Aorta (tissue), 4 donors: ENCODE measurements around the gene SP1. TPM values are rescaled to one million over a fixed set of nuclear protein-coding genes. Genes with fewer than 3 reads are reported as not detected.

Experiments
- polyA plus RNA-seq, 2 donors: library from polyadenylated mRNA; stranded (reverse); fragments of 200-250 nt; gene quantifications; one replicate each; pipeline ENCODE4 v1.2.3, GENCODE V29; 2013
- total RNA-seq, 2 donors: library from RNA; stranded (reverse); fragmentation: NEBNext Ultra II Directional; extraction: Animal tissue kit (Norgen Biotek cat#: 25700); gene quantifications; one replicate each; pipeline ENCODE4 v1.2.1, GENCODE V29; 2021
- donor health status: healthy with polysubstance abuse.
- donor health status: Bipolar disorder and iron deficiency.
- donor health status: DM: no; HTN: no; CAD: no.
- donor health status: DM: yes; HTN: yes; CAD: no.

Gene SP1
- total and polyA plus RNA-seq, 4 donors: 7.4 to 83.1 (median 40.3) TPM

Other genes starting within 250 kb of the SP1 start
- 10 to 100 TPM; 34.0 to 46.3 TPM for gene ZNF740, start 199.5 kb upstream of the SP1 start, total RNA-seq
- gene ZNF740, start 199.5 kb upstream of the SP1 start, polyA plus RNA-seq: 10 to 100 TPM in 1 of 2 donors, 1 to 10 TPM in 1; 4.1 to 15.7 TPM
- 10 to 100 TPM; 52.7 to 74.4 TPM for gene CSAD, start 199.3 kb upstream of the SP1 start, total RNA-seq
- gene CSAD, start 199.3 kb upstream of the SP1 start, polyA plus RNA-seq: 100 to 1,000 TPM in 1 of 2 donors, 1 to 10 TPM in 1; 5.0 to 118 TPM
- 1 to 10 TPM; 3.2 to 5.8 TPM for gene ITGB7, start 172.9 kb upstream of the SP1 start, total RNA-seq
- gene ITGB7, start 172.9 kb upstream of the SP1 start, polyA plus RNA-seq: 1 to 10 TPM; 1.4 to 4.9 TPM
- 10 to 100 TPM; 32.7 to 63.9 TPM for gene RARG, start 148.0 kb upstream of the SP1 start, total RNA-seq
- gene RARG, start 148.0 kb upstream of the SP1 start, polyA plus RNA-seq: 10 to 100 TPM; 14.5 to 35.6 TPM
- 1 to 10 TPM in 1 of 2 donors, under 1 TPM in 1; 0.49 to 2.8 TPM for gene ESPL1, start 111.9 kb upstream of the SP1 start, total RNA-seq
- gene ESPL1, start 111.9 kb upstream of the SP1 start, polyA plus RNA-seq: 1 to 10 TPM in 1 of 2 donors, under 1 TPM in 1; 0.38 to 2.5 TPM
- 100 to 1,000 TPM; 386 to 452 TPM for gene PFDN5, start 84.6 kb upstream of the SP1 start, total RNA-seq
- 1,000 to 10,000 TPM; 1,642 to 3,916 TPM for gene PFDN5, start 84.6 kb upstream of the SP1 start, polyA plus RNA-seq
- 10 to 100 TPM; 32.7 to 43.6 TPM for gene MYG1, start 80.5 kb upstream of the SP1 start, total RNA-seq
- 100 to 1,000 TPM in 1 of 2 donors, 10 to 100 TPM in 1; 38.6 to 112 TPM for gene MYG1, start 80.5 kb upstream of the SP1 start, polyA plus RNA-seq
- gene AAAS, start 58.6 kb upstream of the SP1 start, total RNA-seq: 10 to 100 TPM; 33.3 to 45.3 TPM
- gene AAAS, start 58.6 kb upstream of the SP1 start, polyA plus RNA-seq: 100 to 1,000 TPM in 1 of 2 donors, 10 to 100 TPM in 1; 15.3 to 109 TPM
- gene SP7, start 43.8 kb upstream of the SP1 start, total RNA-seq: under 1 TPM in 1 of 2 donors, not detected in 1; 0.33 TPM
- gene SP7, start 43.8 kb upstream of the SP1 start, polyA plus RNA-seq: not detected
- not detected for gene AMHR2, start 43.7 kb downstream of the SP1 start, total RNA-seq
- gene AMHR2, start 43.7 kb downstream of the SP1 start, polyA plus RNA-seq: under 1 TPM in 1 of 2 donors, not detected in 1; 0.26 TPM
- 100 to 1,000 TPM in 1 of 2 donors, 10 to 100 TPM in 1; 94.6 to 104 TPM for gene PRR13, start 61.6 kb downstream of the SP1 start, total RNA-seq
- 100 to 1,000 TPM; 107 to 224 TPM for gene PRR13, start 61.6 kb downstream of the SP1 start, polyA plus RNA-seq
- 100 to 1,000 TPM; 578 to 688 TPM for gene PCBP2, start 71.9 kb downstream of the SP1 start, total RNA-seq
- gene PCBP2, start 71.9 kb downstream of the SP1 start, polyA plus RNA-seq: 100 to 1,000 TPM; 510 to 513 TPM
- 10 to 100 TPM; 21.2 to 44.5 TPM for gene MAP3K12, start 119.3 kb downstream of the SP1 start, total RNA-seq
- gene MAP3K12, start 119.3 kb downstream of the SP1 start, polyA plus RNA-seq: 10 to 100 TPM in 1 of 2 donors, 1 to 10 TPM in 1; 3.6 to 68.4 TPM
- gene TARBP2, start 121.1 kb downstream of the SP1 start, total RNA-seq: 10 to 100 TPM; 11.5 to 22.5 TPM
- gene TARBP2, start 121.1 kb downstream of the SP1 start, polyA plus RNA-seq: 10 to 100 TPM in 1 of 2 donors, 1 to 10 TPM in 1; 8.8 to 36.3 TPM
- gene NPFF, start 127.3 kb downstream of the SP1 start, total RNA-seq: not detected
- 10 to 100 TPM in 1 of 2 donors, 1 to 10 TPM in 1; 5.1 to 14.4 TPM for gene NPFF, start 127.3 kb downstream of the SP1 start, polyA plus RNA-seq
- gene ATF7, start 246.2 kb downstream of the SP1 start, total RNA-seq: 10 to 100 TPM; 68.4 to 73.5 TPM
- gene ATF7, start 246.2 kb downstream of the SP1 start, polyA plus RNA-seq: 10 to 100 TPM; 25.7 to 29.5 TPM